Jurkat, Clone E6-1 (cell line): ENCODE measurements around the gene OTOG.

Experiments
- DNase-seq: peaks from one replicate; pipeline ENCODE4 v3.0.0-alpha.2; 2011; ENCODE audit warnings: low read depth, low spot score
- H3K4me3 ChIP-seq: 2 replicates; pipeline ENCODE4 v1.5.1; 2011; ENCODE audit warnings: mild to moderate bottlenecking, low read length, control low read depth, moderate library complexity

OTOG gene

DNA sequence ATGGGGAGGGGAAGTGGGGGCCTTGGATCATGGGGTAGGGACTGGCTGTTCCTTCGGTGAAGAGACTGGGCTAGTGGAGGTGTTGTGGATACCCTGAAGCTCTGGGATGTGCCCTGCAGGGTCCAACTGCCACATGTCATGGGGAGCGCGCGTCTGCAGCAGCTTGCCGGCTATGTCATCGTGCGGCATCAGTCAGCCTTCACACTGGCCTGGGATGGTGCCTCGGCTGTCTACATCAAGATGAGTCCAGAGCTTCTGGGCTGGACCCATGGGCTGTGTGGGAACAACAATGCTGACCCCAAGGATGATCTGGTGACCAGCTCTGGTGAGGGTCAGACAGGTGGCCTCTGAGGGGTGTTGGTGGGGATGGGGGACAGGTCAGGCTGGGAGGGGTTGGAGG, 9.9 kb downstream of the OTOG start:
- DNase-seq = no peak

GRCh38 chr11:17558025-17558780, 11.1 kb downstream of the OTOG start:
- DNase-seq = no peak
- no peak overlapping the region for H3K4me3 ChIP-seq

More for the DNA sequence above, 9.9 kb downstream of the OTOG start:
- H3K4me3 ChIP-seq = no peak overlapping the region

DNA sequence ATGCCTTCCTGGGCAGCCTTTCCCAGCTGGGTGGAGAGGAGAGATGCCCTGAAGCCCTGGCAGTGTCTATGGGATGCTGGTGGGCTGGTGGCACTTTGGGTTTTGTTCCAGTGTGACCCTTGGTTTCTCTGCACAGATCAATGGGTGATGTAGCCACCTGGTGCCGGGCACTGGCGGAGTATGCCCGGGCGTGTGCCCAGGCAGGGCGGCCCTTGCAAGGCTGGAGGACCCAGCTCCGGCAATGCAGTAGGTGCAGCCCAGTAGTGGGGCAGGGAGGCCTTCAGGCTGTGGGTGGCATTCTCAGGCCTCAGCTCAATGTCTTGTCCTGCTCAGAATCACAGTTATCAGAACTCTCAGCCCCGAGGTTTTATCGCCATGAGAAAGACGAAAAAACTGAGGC, 11.9 kb downstream of the OTOG start:
- no peak overlapping the region for H3K4me3 ChIP-seq
- no peak for DNase-seq

GRCh38 chr11:17559341-17560087, 12.5 kb downstream of the OTOG start:
- H3K4me3 ChIP-seq = no peak overlapping the region
- DNase-seq = no peak

GRCh38 chr11:17560281-17561110, 13.4 kb downstream of the OTOG start:
- no peak for DNase-seq
- no peak overlapping the region for H3K4me3 ChIP-seq

DNA sequence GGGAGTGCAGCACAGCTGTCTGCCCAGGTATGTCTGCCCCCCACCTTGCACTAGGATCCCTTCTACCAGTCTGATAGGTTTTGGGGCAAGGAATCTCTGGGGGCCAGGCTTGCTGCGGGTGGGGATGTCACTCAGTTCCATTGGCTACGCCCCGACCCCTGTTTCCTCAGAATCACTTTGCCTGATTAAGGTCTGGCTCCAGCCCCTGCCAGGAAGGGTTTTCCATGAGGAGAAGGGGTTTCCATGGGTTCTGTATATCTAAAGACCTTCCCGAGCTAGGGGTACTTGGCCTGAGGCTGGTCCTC, 14.0 kb downstream of the OTOG start:
- H3K4me3 ChIP-seq = no peak overlapping the region
- no peak for DNase-seq

GRCh38 chr11:17561526-17561925, 14.5 kb downstream of the OTOG start:
- H3K4me3 ChIP-seq = no peak overlapping the region
- no peak for DNase-seq

DNA sequence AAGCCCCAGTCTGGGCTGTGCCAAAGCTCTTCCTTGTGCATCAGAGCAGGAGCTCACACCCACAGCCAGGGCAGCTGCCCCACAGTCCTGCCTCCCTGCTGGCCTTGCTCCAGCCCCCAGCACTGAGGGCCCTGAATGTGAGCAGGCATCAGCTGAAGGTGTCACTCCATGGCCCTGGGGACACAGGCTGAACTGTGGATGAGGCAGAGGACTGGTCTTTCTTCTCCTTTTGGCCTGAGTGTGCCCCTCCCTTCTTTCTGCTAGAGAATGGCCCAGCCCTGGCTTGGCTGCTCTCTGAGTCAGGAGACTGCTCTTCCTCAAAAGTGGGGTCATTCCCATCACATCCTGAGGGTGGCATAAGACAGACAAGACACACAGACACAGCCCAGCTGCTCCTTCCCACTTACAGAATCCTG, 16.2 kb downstream of the OTOG start:
- no peak overlapping the region for H3K4me3 ChIP-seq
- DNase-seq = no peak

GRCh38 chr11:17563961-17564686, 17.1 kb downstream of the OTOG start:
- H3K4me3 ChIP-seq = no peak overlapping the region

DNA sequence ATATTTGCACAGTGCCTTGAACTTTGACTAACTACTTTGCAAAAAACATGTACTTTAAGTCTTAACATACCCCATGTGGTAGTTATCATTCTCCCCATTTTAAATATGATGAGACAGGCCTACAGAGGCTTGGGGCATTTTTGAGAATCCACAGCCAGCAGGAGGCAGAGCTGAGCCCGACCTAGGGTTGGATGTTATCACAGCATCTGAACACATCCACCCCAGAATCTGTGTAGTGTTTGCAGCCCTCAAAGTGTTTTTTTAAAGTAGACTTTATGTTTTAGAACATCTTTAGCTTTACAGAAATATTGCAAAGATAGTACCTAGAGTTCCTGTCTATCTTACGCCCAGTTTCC, 17.6 kb downstream of the OTOG start:
- no peak for DNase-seq
- H3K4me3 ChIP-seq = no peak overlapping the region

More at GRCh38 chr11:17563961-17564686, 17.1 kb downstream of the OTOG start:
- DNase-seq = no peak

- DNase-seq = no peak
- H3K4me3 ChIP-seq = no peak overlapping the region
These were observed 21.9 kb downstream of the OTOG start for GRCh38 chr11:17568944-17569343.

- no peak for DNase-seq
- H3K4me3 ChIP-seq = no peak overlapping the region
These were observed 23.0 kb downstream of the OTOG start for GRCh38 chr11:17570034-17570433.

GRCh38 chr11:17571431-17572358, 24.6 kb downstream of the OTOG start:
- H3K4me3 ChIP-seq = no peak overlapping the region
- no peak for DNase-seq

DNA sequence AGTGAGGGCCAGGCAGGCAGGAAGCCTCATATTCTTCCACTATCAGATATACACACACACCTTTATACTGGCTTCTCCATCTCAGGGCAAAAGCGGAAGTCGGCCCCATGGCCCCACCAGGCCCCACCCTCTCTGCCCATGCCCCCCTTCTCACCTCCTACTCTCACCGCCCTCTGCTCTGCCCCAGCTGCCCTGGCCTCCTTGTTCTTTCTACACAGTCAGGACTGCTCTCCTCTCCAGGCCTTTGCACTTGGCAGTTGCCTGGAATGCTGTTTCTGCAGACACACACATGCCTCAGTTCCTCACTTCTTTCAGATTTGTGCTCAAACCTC, 25.3 kb downstream of the OTOG start:
- H3K4me3 ChIP-seq = no peak overlapping the region
- no peak for DNase-seq

DNA sequence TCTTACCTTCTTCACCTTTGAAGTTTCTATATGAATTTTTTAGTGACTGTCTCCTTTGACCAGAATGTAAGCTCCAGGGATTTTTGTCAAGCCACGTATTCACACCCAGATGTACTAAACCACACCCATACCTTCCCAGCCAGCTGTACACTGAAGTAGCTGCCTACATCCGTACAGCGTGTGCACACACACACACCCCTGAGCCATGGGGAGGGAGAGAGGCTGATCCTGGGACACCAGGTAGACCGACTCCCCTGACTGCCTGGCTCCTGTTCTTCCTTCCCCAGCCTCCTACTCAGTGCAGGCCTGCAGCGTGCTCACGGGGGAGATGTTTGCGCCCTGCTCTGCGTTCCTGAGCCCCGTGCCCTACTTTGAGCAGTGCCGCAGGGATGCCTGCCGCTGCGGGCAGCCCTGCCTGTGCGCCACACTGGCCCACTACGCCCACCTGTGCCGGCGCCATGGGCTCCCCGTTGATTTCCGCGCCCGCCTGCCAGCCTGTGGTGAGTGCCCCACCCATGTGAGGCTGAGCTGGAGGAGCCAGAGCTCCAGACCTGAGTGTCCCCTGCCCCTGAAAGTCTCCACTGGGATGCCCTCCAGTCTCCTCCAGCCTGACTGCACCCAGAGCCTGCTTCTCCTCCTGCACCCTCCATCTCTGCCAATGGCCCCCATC, 25.9 kb downstream of the OTOG start:
- DNase-seq = no peak
- H3K4me3 ChIP-seq = no peak overlapping the region

DNA sequence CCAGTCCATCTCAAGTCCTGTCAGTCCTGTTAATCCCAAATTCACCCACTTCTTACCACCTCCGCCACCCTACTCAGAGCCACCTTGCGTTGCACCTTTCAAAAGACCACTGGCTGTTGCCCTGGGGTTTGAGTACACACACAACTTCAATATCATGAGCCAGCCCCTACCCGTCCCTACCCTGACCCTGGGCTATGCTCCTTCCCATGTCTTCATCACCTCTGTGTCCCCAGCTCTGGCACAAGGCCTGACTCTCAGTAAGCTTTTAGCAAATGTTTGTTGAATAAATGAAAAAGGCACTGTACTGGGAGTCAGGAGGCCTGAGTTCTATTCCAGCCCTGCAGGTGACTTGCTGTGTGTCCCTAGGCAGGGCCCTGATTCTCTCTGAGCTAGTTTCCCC, 26.5 kb downstream of the OTOG start:
- no peak overlapping the region for H3K4me3 ChIP-seq
- no peak for DNase-seq

DNA sequence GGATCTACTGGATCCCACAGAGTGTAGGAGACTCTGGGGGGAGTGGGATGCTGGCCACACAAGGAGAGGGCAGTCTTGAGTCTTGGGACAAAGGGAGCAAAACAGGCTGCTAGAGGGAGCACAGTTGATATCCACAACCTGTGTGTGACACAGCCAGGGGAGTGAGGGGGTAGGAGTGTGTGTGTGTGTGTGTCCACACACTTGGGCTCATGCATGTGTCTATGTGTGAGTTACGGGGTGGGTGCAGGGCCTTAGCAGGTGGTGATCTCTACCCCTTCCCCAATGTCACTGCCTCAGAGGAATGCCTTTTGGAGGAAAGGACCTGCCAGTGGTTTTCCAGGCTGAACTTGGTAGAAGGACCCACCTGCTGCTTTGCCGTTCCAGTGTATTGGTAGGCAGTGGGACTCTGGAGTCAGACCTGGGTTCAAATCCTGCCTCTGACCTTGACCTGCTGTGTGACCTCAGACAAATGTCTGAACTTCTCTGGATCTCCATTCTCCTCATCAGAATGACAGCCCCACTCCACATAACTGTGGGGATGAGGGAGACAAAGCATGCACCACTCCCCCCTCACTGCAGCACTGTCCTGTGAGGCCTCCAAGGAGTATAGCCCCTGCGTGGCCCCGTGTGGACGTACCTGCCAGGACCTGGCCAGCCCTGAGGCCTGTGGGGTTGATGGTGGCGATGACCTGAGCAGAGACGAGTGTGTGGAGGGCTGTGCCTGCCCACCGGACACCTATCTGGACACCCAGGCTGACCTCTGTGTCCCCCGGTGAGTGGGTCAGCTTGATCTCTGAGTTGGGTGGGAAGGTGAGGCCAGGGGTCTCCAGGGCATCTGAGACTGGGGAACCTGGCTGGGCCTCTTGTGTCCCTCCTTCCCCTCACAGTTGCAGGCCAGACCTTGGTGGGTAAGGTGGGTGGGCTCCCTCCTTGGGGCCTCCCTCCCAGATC, 27.4 kb downstream of the OTOG start:
- no peak overlapping the region for H3K4me3 ChIP-seq
- no peak for DNase-seq
